Epithelial cell of esophagus (primary cell): ENCODE results near the gene TNK1.

ENCODE experiments used
- DNase-seq: peaks from one replicate; pipeline ENCODE4 v3.0.0; 2010; ENCODE audit warnings: low read depth
- H3K4me3 ChIP-seq: 2 replicates; pipeline ENCODE4 v1.5.1; 2011; ENCODE audit warnings: mild to moderate bottlenecking, low read length, control low read depth
- CTCF ChIP-seq: IDR thresholded peaks from 2 replicates; pipeline ENCODE4 v1.5.1; 2011; ENCODE audit warnings: low read depth, mild to moderate bottlenecking, low read length, control low read depth, inconsistent platforms; ENCODE audit not compliant: insufficient read depth; ENCODE audit errors: missing control alignments

TNK1 gene

GRCh38 chr17:7423679-7424078, 42.8 kb downstream of the TNK1 start:
- TF ChIP-seq CTCF: no peak
- H3K4me3 ChIP-seq: no peak overlapping the region
- no peak for DNase-seq

GRCh38 chr17:7425316-7425715, 44.4 kb downstream of the TNK1 start, which contains the start of gene SPEM2:
Gene SPEM2, plus strand, starts transcription at chr17:7425616. Its CDS starts 73 bp downstream, at chr17:7425689.
- no peak for TF ChIP-seq CTCF
- H3K4me3 ChIP-seq: no peak within 1 kb of the TSS
- no peak for DNase-seq

DNA sequence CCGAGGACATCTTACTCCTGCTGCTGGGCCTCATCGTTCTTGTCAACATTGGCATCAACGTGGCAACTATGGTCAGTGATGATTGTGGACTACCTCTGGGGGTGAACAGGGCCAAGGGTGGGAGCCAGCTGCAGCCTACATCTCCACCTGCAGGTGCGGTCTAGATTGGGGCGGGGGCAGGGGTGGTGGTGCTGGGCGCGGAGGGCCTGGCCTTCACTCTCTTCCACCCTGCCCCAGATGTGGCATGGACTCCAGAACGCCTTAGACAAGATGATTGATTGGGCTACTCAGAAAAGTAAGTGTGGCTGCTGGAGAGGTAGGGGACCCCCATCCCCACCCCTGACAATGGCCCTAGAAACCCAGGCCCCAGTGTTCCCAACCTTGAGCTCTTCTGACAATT, 44.9 kb downstream of the TNK1 start:
- DNase-seq: no peak
- H3K4me3 ChIP-seq: no peak overlapping the region
- TF ChIP-seq CTCF: no peak

- no peak overlapping the region for H3K4me3 ChIP-seq
- no peak for TF ChIP-seq CTCF
- DNase-seq: no peak
These were observed 45.4 kb downstream of the TNK1 start for GRCh38 chr17:7426203-7426863.

DNA sequence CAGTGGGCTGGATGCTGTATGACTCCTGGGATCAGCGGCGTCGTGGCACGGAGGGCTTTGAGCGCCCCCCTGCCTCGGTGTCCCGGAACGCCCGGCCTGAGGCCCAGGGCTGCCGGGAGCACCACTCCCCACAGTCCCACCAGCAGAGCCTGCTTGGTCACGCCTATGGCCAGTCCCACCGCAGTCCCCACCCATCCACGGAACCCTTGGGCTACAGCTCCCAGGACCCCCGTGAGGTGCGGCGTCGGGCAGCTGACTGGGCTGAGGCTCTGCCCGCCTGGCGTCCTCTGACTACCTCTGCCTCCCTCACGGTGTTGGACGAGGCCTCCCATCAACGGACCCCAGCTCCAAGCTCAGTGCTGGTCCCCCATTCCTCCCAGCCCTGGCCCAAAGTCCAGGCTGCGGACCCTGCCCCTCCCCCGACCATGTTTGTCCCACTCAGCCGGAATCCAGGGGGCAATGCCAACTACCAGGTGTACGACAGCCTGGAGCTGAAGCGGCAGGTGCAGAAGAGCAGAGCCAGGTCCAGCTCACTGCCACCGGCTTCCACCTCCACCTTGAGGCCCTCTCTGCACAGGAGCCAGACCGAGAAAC, 46.1 kb downstream of the TNK1 start:
- H3K4me3 ChIP-seq: no peak overlapping the region
- TF ChIP-seq CTCF: no peak
- DNase-seq: no peak

GRCh38 chr17:7427549-7427948, 46.7 kb downstream of the TNK1 start:
- no peak for DNase-seq
- TF ChIP-seq CTCF: no peak
- no peak overlapping the region for H3K4me3 ChIP-seq

GRCh38 chr17:7428557-7428956, 47.7 kb downstream of the TNK1 start, which contains the start of gene SPEM3:
Gene SPEM3, plus strand, starts transcription at chr17:7428857. Its CDS starts 46 bp downstream, at chr17:7428903.
- no peak for DNase-seq
- no peak for TF ChIP-seq CTCF
- H3K4me3 ChIP-seq: no peak within 1 kb of the TSS
